H1 (cell line): ENCODE results near the gene SLC1A3. TPM values are rescaled to one million over a fixed set of nuclear protein-coding genes. Genes with fewer than 3 reads are reported as not detected.

Experiments
- CTCF ChIA-PET: fragments of 300-600 bp; sonication (Branson Sonifier 250); formaldehyde crosslinking; loops from one replicate; lab custom pipeline; 2021; ENCODE audit not compliant: partially characterized antibody; lab: Charles Lee
- POLR2A ChIA-PET: fragments of 300-600 bp; sonication (Branson Sonifier 250); formaldehyde crosslinking; loops from one replicate; lab custom pipeline; 2021; ENCODE audit warnings: inconsistent platforms; ENCODE audit not compliant: partially characterized antibody; lab: Charles Lee
- DNase-seq, 2 experiments: peaks; one replicate each; pipeline versions ENCODE4 v3.0.0 to v3.0.0-alpha.2; 2010 to 2022; ENCODE audit warnings: low spot score in 2 of 2, low read depth in 1 of 2, mixed read lengths in 1 of 2
- FAIRE-seq: peaks from 2 replicates; lab custom pipeline; 2011; peaks lifted over from hg19 to GRCh38; lab: Jason Lieb, UNC
- H2AFZ ChIP-seq: 2 replicates; pipeline ENCODE4 v1.8.1; 2012; ENCODE audit warnings: low read length, inconsistent platforms
- H2AK5ac ChIP-seq: 2 replicates; pipeline ENCODE4 v1.6.1; 2013; ENCODE audit warnings: low read depth, low read length
- H2BK120ac ChIP-seq: replicated peaks from 2 replicates; pipeline ENCODE3; 2013; ENCODE audit warnings: low read depth, low read length, inconsistent platforms
- H2BK12ac ChIP-seq: 2 replicates; pipeline ENCODE4 v1.6.1; 2013; ENCODE audit warnings: low read depth, low read length
- H2BK15ac ChIP-seq: 2 replicates; pipeline ENCODE4 v1.6.1; 2013; ENCODE audit warnings: low read length
- H2BK20ac ChIP-seq: 2 replicates; pipeline ENCODE4 v1.6.1; 2013; ENCODE audit warnings: low read length
- H2BK5ac ChIP-seq: 2 replicates; pipeline ENCODE4 v1.6.1; 2013; ENCODE audit warnings: low read depth, low read length
- H3K14ac ChIP-seq: 2 replicates; pipeline ENCODE4 v1.6.1; 2013; ENCODE audit warnings: inconsistent platforms; ENCODE audit not compliant: insufficient read length
- H3K18ac ChIP-seq: 2 replicates; pipeline ENCODE4 v1.6.1; 2013; ENCODE audit warnings: low read length; ENCODE audit errors: extremely low read depth
- H3K23ac ChIP-seq: 2 replicates; pipeline ENCODE4 v1.6.1; 2013; ENCODE audit warnings: inconsistent platforms; ENCODE audit not compliant: insufficient read length
- H3K23me2 ChIP-seq: 2 replicates; pipeline ENCODE4 v1.6.1; 2013; ENCODE audit warnings: low read depth, low read length
- H3K27ac ChIP-seq: 2 replicates; pipeline ENCODE4 v1.6.1; 2011; ENCODE audit warnings: low read depth, low read length, inconsistent platforms
- H3K27me3 ChIP-seq, 4 experiments: replicated peaks in 1 of 4; 1 replicate in 1 of 4; 2 replicates in 3 of 4; pipeline versions ENCODE4 v1.6.1 to v1.8.1; 2011 to 2013; ENCODE audit warnings: low read length in 3 of 4, mild to moderate bottlenecking in 3 of 4, inconsistent platforms in 2 of 4, mixed read lengths in 2 of 4, moderate library complexity in 1 of 4; ENCODE audit not compliant: control insufficient read depth in 3 of 4, insufficient read depth in 3 of 4; ENCODE audit errors: extremely low read depth in 1 of 4
- H3K36me3 ChIP-seq, 4 experiments: 2 replicates each; pipeline versions ENCODE4 v1.6.1 to v1.8.1; 2011 to 2013; ENCODE audit warnings: mild to moderate bottlenecking in 4 of 4, low read length in 3 of 4, moderate library complexity in 2 of 4, control low read depth in 1 of 4, inconsistent platforms in 1 of 4; ENCODE audit not compliant: insufficient read depth in 4 of 4, control insufficient read depth in 2 of 4
- H3K4ac ChIP-seq: replicated peaks from 2 replicates; pipeline ENCODE3; 2013; ENCODE audit warnings: low read length, low read depth, mixed read lengths, inconsistent platforms; ENCODE audit not compliant: insufficient read length
- H3K4me1 ChIP-seq, 4 experiments: replicated peaks in 1 of 4; 1 replicate in 1 of 4; 2 replicates in 3 of 4; pipeline versions ENCODE4 v1.6.1 to v1.8.1; 2011 to 2013; ENCODE audit warnings: low read length in 3 of 4, inconsistent platforms in 2 of 4, mixed read lengths in 1 of 4; ENCODE audit not compliant: insufficient read depth in 4 of 4, control insufficient read depth in 3 of 4
- H3K4me2 ChIP-seq, 2 experiments: 2 replicates each; pipeline versions ENCODE4 v1.6.1 to v1.8.1; 2011 to 2013; ENCODE audit warnings: low read depth in 2 of 2, low read length in 2 of 2, control low read depth in 1 of 2, inconsistent platforms in 1 of 2, mild to moderate bottlenecking in 1 of 2; ENCODE audit not compliant: insufficient read depth in 1 of 2
- H3K4me3 ChIP-seq, 4 experiments: fragments of 200-600, 300-600 bp in 1 of 4; sonication (generic), shearing (Covaris generic), sonication (Bioruptor Twin) in 1 of 4; 2 replicates each; pipeline versions ENCODE4 v1.5.1 to v1.8.1; 2011 to 2016; ENCODE audit warnings: low read length in 4 of 4, low read depth in 3 of 4, control low read depth in 2 of 4, inconsistent platforms in 2 of 4, mild to moderate bottlenecking in 2 of 4, mixed read lengths in 1 of 4, moderate library complexity in 1 of 4; ENCODE audit not compliant: insufficient read depth in 2 of 4; ENCODE audit errors: extremely low read depth in 1 of 4
- H3K56ac ChIP-seq: replicated peaks from 2 replicates; pipeline ENCODE3; 2013; ENCODE audit warnings: low read depth, mild to moderate bottlenecking, mixed read lengths, low read length, inconsistent platforms; ENCODE audit not compliant: insufficient read length
- H3K79me1 ChIP-seq: 2 replicates; pipeline ENCODE4 v1.6.1; 2013; ENCODE audit warnings: low read depth, low read length, control low read depth
- H3K79me2 ChIP-seq, 2 experiments: 2 replicates each; pipeline versions ENCODE4 v1.6.1 to v1.8.1; 2012 to 2013; ENCODE audit warnings: low read length in 2 of 2, mild to moderate bottlenecking in 2 of 2, inconsistent platforms in 1 of 2; ENCODE audit not compliant: insufficient read depth in 2 of 2, control insufficient read depth in 1 of 2
- H3K9ac ChIP-seq, 4 experiments: replicated peaks in 1 of 4; 1 replicate in 1 of 4; 2 replicates in 3 of 4; pipeline versions ENCODE4 v1.6.1 to v1.8.1; 2011 to 2013; ENCODE audit warnings: low read depth in 3 of 4, low read length in 3 of 4, control low read depth in 2 of 4, mild to moderate bottlenecking in 2 of 4, moderate library complexity in 2 of 4, inconsistent platforms in 1 of 4; ENCODE audit errors: extremely low read depth in 1 of 4
- H3K9me3 ChIP-seq, 2 experiments: 2 replicates each; pipeline versions ENCODE4 v1.6.1 to v1.8.1; 2012 to 2013; ENCODE audit warnings: mild to moderate bottlenecking in 2 of 2, moderate library complexity in 2 of 2, control low read depth in 1 of 2, inconsistent platforms in 1 of 2, low read depth in 1 of 2, low read length in 1 of 2, mixed read lengths in 1 of 2; ENCODE audit not compliant: insufficient read depth in 2 of 2
- H4K20me1 ChIP-seq, 2 experiments: replicated peaks in 1 of 2; 2 replicates each; pipeline versions ENCODE3 to v1.8.1; 2011 to 2013; ENCODE audit warnings: inconsistent platforms in 2 of 2, low read length in 2 of 2, mild to moderate bottlenecking in 1 of 2; ENCODE audit not compliant: insufficient read depth in 2 of 2, control insufficient read depth in 1 of 2
- H4K5ac ChIP-seq: 2 replicates; pipeline ENCODE4 v1.6.1; 2013; ENCODE audit warnings: low read length, low read depth, mixed read lengths, inconsistent platforms; ENCODE audit not compliant: insufficient read length
- H4K8ac ChIP-seq: 2 replicates; pipeline ENCODE4 v1.8.0; 2013; ENCODE audit warnings: mild to moderate bottlenecking, moderate library complexity, low read length, inconsistent platforms; ENCODE audit not compliant: insufficient read depth; ENCODE audit errors: extremely low read depth
- H4K91ac ChIP-seq: replicated peaks from 2 replicates; pipeline ENCODE3; 2013; ENCODE audit warnings: low read length, mixed read lengths, inconsistent platforms; ENCODE audit not compliant: insufficient read length
- CBX8 ChIP-seq: fragments of 300-800, 300-1000 bp; sonication (generic); IDR thresholded peaks from 2 replicates; pipeline ENCODE4 v1.7.1; 2016; ENCODE audit warnings: low read depth, low read length, borderline replicate concordance
- WGBS, 2 experiments: shearing (Covaris generic) in 1 of 2; methylation state at CpG; one replicate each; pipeline versions ENCODE4 v1.1.6 to v1.1.7; 2013 to 2015; ENCODE audit warnings: low lambda C conversion rate in 2 of 2, mixed read lengths in 2 of 2, inconsistent platforms in 1 of 2, low coverage in 1 of 2, missing lambda C conversion rate in 1 of 2; ENCODE audit not compliant: insufficient replicate concordance in 2 of 2, insufficient coverage in 1 of 2, insufficient read length in 1 of 2; ENCODE audit errors: extremely low coverage in 1 of 2, missing lambda C conversion rate in 1 of 2; 5-methylcytosine and 5-hydroxymethylcytosine counted together
- polyA plus RNA-seq, 7 experiments: library from polyadenylated mRNA; depleted of rRNA in 3 of 7; stranded (reverse) in 5 of 7; unstranded in 2 of 7; fragments of >200 nt in 5 of 7; fragments of 200-250 nt in 2 of 7; gene quantifications; 1 replicate in 5 of 7; 2 replicates in 1 of 7; 4 replicates in 1 of 7; pipeline versions ENCODE4 v1.2.1 to v1.2.3, GENCODE V29; 2011 to 2013; ENCODE audit warnings: missing spikeins in 2 of 7, mixed read lengths in 2 of 7
- total RNA-seq: library from RNA; stranded (reverse); fragmentation: NEBNext Ultra II Directional; extraction: Animal tissue kit (Norgen Biotek cat#: 25700); gene quantifications from 2 replicates; pipeline ENCODE4 v1.2.1, GENCODE V29; 2021
- TF ChIP-seq, protein P1 (sequence below): IDR thresholded peaks from 2 replicates; pipeline ENCODE4 v1.6.1; 2012; ENCODE audit warnings: inconsistent platforms

SLC1A3 gene
- total and polyA plus RNA-seq, 2 of the 8 experiments (the other 6 are each of a cell fraction or from before 2014, with no cell fraction given) = 26.7 to 35.3 TPM

DNA sequence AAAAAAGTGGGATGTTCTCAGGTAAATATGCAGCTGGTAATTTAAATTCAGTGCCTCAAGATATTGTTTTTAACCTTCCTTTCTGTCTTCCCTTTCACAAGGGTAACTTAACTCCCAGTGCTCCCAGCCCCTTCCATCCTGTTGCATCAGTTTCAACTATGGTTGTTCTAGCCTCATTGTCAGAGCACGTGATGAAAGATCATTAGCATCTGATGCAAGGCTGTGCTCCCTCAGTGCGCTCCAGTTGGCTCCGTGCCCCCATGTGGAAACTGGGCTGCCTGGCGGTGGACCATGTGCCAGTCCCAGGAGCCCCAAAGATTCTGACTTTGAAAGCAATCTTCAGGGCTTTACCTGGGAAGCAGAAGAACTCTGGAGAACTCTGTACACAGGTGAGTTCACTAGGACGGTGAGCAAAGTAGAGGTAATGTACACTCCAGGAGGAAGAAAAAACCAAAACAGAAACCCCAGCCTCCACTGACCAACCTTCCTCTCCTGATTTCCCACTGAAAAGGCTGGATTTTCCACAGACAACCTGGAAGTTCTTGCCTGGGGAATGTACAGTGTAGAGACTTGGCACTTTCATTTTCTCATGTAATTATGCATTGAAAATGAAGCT lies 96.9 kb downstream of the SLC1A3 start:
- H2BK5ac ChIP-seq = no peak overlapping the region
- POLR2A ChIA-PET = interaction anchor here (0.9 to 1.2 kb wide), 2 partner anchors 10 to 43 kb away, joined by 3 read pairs; no protein-coding TSS in a partner anchor
- no peak overlapping the region for H2BK12ac ChIP-seq
- H2AK5ac ChIP-seq = no peak overlapping the region
- 86% methylated on average over 5 of the region's 5 CpGs; no CpG with 5 or more reads in 1 of the 2 experiments for WGBS, 2 experiments
- H3K4me2 ChIP-seq = no peak overlapping the region
- no peak overlapping the region for H3K4ac ChIP-seq
- no peak overlapping the region for H3K56ac ChIP-seq
- CTCF ChIA-PET = no interaction called here
- no peaks in the 10 kb centered on the region for H3K27me3 ChIP-seq
- no peaks in the 10 kb centered on the region for H3K23me2 ChIP-seq
- H3K14ac ChIP-seq = no peak overlapping the region
- no peak overlapping the region for H3K18ac ChIP-seq
- peak overlapping the region; percentile 18; the same call in 1 of the 2 replicates for H2AFZ ChIP-seq
- H3K23ac ChIP-seq = no peak overlapping the region
- no peaks in the 10 kb centered on the region for H3K79me2 ChIP-seq
- H3K9ac ChIP-seq = no peak overlapping the region
- no peaks in the 10 kb centered on the region for H3K36me3 ChIP-seq
- FAIRE-seq (no peak), DNase-seq (no peak)
- TF ChIP-seq CBX8 = no peak
- TF ChIP-seq, protein P1, sequence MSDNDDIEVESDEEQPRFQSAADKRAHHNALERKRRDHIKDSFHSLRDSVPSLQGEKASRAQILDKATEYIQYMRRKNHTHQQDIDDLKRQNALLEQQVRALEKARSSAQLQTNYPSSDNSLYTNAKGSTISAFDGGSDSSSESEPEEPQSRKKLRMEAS = peak; percentile 56; the same call in 1 of the 2 replicates
- H4K91ac ChIP-seq = no peak overlapping the region
- H3K79me1 ChIP-seq = no peaks in the 10 kb centered on the region
- H3K4me3 ChIP-seq = no peak overlapping the region
- H3K27ac ChIP-seq = no peak overlapping the region
- H4K5ac ChIP-seq = no peak overlapping the region
- no peaks in the 10 kb centered on the region for H4K20me1 ChIP-seq
- H3K9me3 ChIP-seq = peaks cover 0 to 5% of the 10 kb centered on the region in 2 experiments; a peak in 2 of 4 replicates
- H2BK15ac ChIP-seq = no peak overlapping the region
- H2BK120ac ChIP-seq = no peak overlapping the region
- no peaks in the 10 kb centered on the region for H3K4me1 ChIP-seq
- H2BK20ac ChIP-seq = no peak overlapping the region
- no peak overlapping the region for H4K8ac ChIP-seq
